ENCODE data around the gene ARID1B. TPM values are rescaled to one million over a fixed set of nuclear protein-coding genes. Genes with fewer than 3 reads are reported as not detected.

The ARID1B gene
- total RNA-seq, 1 donor from 2014 or later, result 248 TPM

- POLR2A ChIA-PET, result interaction anchor here (1.0 kb wide), 1 partner anchor 9 kb away, joined by 5 read pairs; the partner anchor contains the start of gene ARID1B
- Mint-ChIP-seq H3K27ac (peak overlapping the region; percentile 31), H3K27me3 (no peaks in the 10 kb centered on the region), H3K9me3 (no peaks in the 10 kb centered on the region), H3K4me3 (no peak overlapping the region), H3K4me1 (peaks cover 96% of the 10 kb centered on the region), H3K36me3 (ENCODE audit: low read depth) (peaks cover 26% of the 10 kb centered on the region)
- intact Hi-C loops (cut with micrococcal nuclease), result loop anchor here (10.0 kb wide), 1 partner anchor 398 kb away; no protein-coding TSS in a partner anchor
- TF ChIP-seq CTCF (IDR thresholded peaks at IDR 0.05), result no peak
- DNase-seq (no peak), ATAC-seq (ENCODE audit: low read depth) (no peak)
- CTCF ChIA-PET, result no interaction called here
These were observed 9.5 kb downstream of the ARID1B start for GRCh38 chr6:156786652-156787051.

GRCh38 chr6:156787569-156788492 lies 10.7 kb downstream of the ARID1B start:
- Mint-ChIP-seq H3K27ac (peak overlapping the region; percentile 24), H3K9me3 (no peaks in the 10 kb centered on the region), H3K4me1 (peaks cover 98% of the 10 kb centered on the region), H3K36me3 (ENCODE audit: low read depth) (peaks cover 26% of the 10 kb centered on the region), H3K27me3 (no peaks in the 10 kb centered on the region), H3K4me3 (peak overlapping the region; percentile 42)
- intact Hi-C loops (cut with micrococcal nuclease), result loop anchor here (10.0 kb wide), 1 partner anchor 397 kb away; no protein-coding TSS in a partner anchor
- ChIA-PET CTCF (no interaction called here), POLR2A (interaction anchor here (0.7 to 2.6 kb wide), 4 partner anchors 9 to 233 kb away, joined by 3 to 9 read pairs (median 4); partner anchors contain the start of gene ARID1B)
- ATAC-seq (ENCODE audit: low read depth), result peak; percentile 32
- no peak for DNase-seq
- no peak for TF ChIP-seq CTCF (IDR thresholded peaks at IDR 0.05)

GRCh38 chr6:156789081-156789943 lies 12.1 kb downstream of the ARID1B start:
- intact Hi-C loops (cut with micrococcal nuclease), result loop anchor here (10.0 kb wide), 1 partner anchor 395 kb away; no protein-coding TSS in a partner anchor
- CTCF ChIA-PET, result no interaction called here
- peak overlapping the region; percentile 27 for H3K27ac Mint-ChIP-seq

GRCh38 chr6:156790711-156791319 lies 13.6 kb downstream of the ARID1B start:
- intact Hi-C loops (cut with micrococcal nuclease), result loop anchor here (1.0 to 5.0 kb wide), 2 partner anchors 11 to 126 kb away; no protein-coding TSS in a partner anchor
- H3K27me3 Mint-ChIP-seq, result no peaks in the 10 kb centered on the region
- DNase-seq (no peak), ATAC-seq (ENCODE audit: low read depth) (no peak)
- CTCF ChIA-PET, result interaction anchor here (1.1 to 2.0 kb wide), 2 partner anchors 10 to 17 kb away, joined by 4 read pairs; no protein-coding TSS in a partner anchor
- peak overlapping the region; percentile 77 for H3K4me3 Mint-ChIP-seq
- H3K27ac Mint-ChIP-seq, result peak overlapping the region; percentile 86
- peaks cover 99% of the 10 kb centered on the region for H3K4me1 Mint-ChIP-seq
- POLR2A ChIA-PET, result interaction anchor here (0.5 to 2.2 kb wide), 9 partner anchors 8 to 103 kb away, joined by 3 to 19 read pairs (median 7); partner anchors contain the start of gene ARID1B
- no peak for TF ChIP-seq CTCF (IDR thresholded peaks at IDR 0.05)
- H3K9me3 Mint-ChIP-seq, result no peaks in the 10 kb centered on the region
- peaks cover 16% of the 10 kb centered on the region for H3K36me3 Mint-ChIP-seq (ENCODE audit: low read depth)

More at GRCh38 chr6:156789081-156789943, 12.1 kb downstream of the ARID1B start:
- Mint-ChIP-seq H3K4me1 (peaks cover 99% of the 10 kb centered on the region), H3K4me3 (no peak overlapping the region), H3K27me3 (no peaks in the 10 kb centered on the region), H3K36me3 (ENCODE audit: low read depth) (peaks cover 22% of the 10 kb centered on the region), H3K9me3 (no peaks in the 10 kb centered on the region)
- POLR2A ChIA-PET, result interaction anchor here (0.6 to 2.6 kb wide), 6 partner anchors 10 to 204 kb away, joined by 3 to 9 read pairs (median 4); partner anchors contain the start of gene ARID1B
- no peak for ATAC-seq (ENCODE audit: low read depth)
- no peak for DNase-seq
- TF ChIP-seq CTCF (IDR thresholded peaks at IDR 0.05), result no peak
